ENCODE measurements around the gene NTN5. TPM values are rescaled to one million over a fixed set of nuclear protein-coding genes. Genes with fewer than 3 reads are reported as not detected.

The NTN5 gene
- total RNA-seq, 1 donor from 2014 or later, result 0.71 TPM

DNA sequence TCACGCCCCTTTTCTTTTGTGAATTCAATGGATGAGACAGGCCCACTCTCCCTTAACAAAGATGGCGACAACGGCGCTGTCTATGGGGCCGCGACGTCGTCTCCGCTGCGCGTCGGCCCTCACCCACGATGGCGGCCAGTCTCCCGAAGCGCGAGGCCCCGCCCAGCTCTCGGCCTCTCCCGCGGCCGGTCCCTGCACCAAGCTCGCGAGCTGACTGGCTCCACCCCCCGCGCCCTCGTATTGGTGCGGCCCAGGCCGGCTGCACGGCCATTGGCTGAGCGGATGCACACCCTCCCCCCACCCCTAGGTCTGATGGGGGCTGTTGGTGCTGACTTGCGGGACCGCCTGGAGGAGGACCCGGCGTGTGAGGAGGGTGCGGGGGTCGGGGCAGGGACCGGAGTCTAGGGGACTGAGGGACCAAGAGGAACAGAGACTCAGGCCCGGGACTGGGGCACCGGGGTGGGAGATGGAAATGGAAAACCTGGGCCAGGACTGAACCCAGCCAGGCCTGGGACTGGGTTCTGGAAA is 48.7 kb downstream of the NTN5 start:
- CTCF ChIA-PET, result interaction anchor here (0.9 kb wide), 1 partner anchor 15 kb away, joined by 4 read pairs; no protein-coding TSS in a partner anchor
- H3K9me3 Mint-ChIP-seq, result no peaks in the 10 kb centered on the region
- intact Hi-C loops (cut with micrococcal nuclease), result loop anchor here (1.0 kb wide), 1 partner anchor 10 kb away; no protein-coding TSS in a partner anchor
- POLR2A ChIA-PET, result interaction anchor here (0.5 to 3.5 kb wide), 14 partner anchors 8 to 1907 kb away, joined by 3 to 53 read pairs (median 3); partner anchors contain the start of genes CA11, DBP and PRKD2
- H3K36me3 Mint-ChIP-seq (ENCODE audit: low read depth), result peaks cover 32% of the 10 kb centered on the region
- H3K27ac Mint-ChIP-seq, result peak overlapping the region; percentile 90
- DNase-seq (peak; percentile 95), ATAC-seq (ENCODE audit: low read depth) (peak; percentile 80)
- no peaks in the 10 kb centered on the region for H3K27me3 Mint-ChIP-seq
- H3K4me3 Mint-ChIP-seq, result peak overlapping the region; percentile 86
- H3K4me1 Mint-ChIP-seq, result peaks cover 44% of the 10 kb centered on the region
- TF ChIP-seq, protein P1, sequence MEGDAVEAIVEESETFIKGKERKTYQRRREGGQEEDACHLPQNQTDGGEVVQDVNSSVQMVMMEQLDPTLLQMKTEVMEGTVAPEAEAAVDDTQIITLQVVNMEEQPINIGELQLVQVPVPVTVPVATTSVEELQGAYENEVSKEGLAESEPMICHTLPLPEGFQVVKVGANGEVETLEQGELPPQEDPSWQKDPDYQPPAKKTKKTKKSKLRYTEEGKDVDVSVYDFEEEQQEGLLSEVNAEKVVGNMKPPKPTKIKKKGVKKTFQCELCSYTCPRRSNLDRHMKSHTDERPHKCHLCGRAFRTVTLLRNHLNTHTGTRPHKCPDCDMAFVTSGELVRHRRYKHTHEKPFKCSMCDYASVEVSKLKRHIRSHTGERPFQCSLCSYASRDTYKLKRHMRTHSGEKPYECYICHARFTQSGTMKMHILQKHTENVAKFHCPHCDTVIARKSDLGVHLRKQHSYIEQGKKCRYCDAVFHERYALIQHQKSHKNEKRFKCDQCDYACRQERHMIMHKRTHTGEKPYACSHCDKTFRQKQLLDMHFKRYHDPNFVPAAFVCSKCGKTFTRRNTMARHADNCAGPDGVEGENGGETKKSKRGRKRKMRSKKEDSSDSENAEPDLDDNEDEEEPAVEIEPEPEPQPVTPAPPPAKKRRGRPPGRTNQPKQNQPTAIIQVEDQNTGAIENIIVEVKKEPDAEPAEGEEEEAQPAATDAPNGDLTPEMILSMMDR (IDR thresholded peaks at IDR 0.05), result no peak

DNA sequence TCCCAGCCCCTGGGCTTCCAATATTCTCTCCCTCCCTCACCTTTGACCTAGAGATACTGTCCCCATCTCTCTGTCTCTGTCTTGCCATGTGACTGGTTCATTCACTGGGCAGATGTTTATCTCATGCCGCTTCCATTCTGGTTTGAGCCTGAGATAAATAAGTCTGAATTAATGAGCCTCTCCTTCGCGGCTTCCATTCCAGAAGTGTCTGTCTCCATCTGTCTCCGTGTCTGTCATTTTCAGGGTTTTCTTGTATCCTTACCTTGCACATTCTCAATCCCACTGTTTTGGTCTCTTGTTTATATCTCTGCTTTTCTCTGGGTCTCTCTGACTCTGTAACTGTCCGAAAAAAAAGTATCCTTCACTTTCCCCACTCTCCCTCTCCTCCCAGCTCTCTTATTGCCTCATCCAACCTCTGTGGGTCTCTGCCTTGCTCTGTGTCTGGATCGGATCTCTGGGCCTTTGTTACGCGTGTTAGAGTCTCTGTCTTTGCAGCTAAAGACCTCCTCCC is 49.2 kb downstream of the NTN5 start:
- Mint-ChIP-seq H3K4me3 (peak overlapping the region; percentile 86), H3K9me3 (no peaks in the 10 kb centered on the region), H3K36me3 (ENCODE audit: low read depth) (peaks cover 33% of the 10 kb centered on the region), H3K4me1 (peaks cover 45% of the 10 kb centered on the region), H3K27ac (peak overlapping the region; percentile 90), H3K27me3 (no peaks in the 10 kb centered on the region)
- POLR2A ChIA-PET, result interaction anchor here (0.6 to 3.5 kb wide), 9 partner anchors 10 to 394 kb away, joined by 3 to 53 read pairs (median 4); partner anchors contain the start of genes CA11 and DBP
- DNase-seq (no peak), ATAC-seq (ENCODE audit: low read depth) (no peak)
- CTCF ChIA-PET, result interaction anchor here (0.9 kb wide), 1 partner anchor 15 kb away, joined by 4 read pairs; no protein-coding TSS in a partner anchor
- TF ChIP-seq, protein P1 (IDR thresholded peaks at IDR 0.05), result no peak
- intact Hi-C loops (cut with micrococcal nuclease), result loop anchor here (1.0 kb wide), 1 partner anchor 11 kb away; no protein-coding TSS in a partner anchor

DNA sequence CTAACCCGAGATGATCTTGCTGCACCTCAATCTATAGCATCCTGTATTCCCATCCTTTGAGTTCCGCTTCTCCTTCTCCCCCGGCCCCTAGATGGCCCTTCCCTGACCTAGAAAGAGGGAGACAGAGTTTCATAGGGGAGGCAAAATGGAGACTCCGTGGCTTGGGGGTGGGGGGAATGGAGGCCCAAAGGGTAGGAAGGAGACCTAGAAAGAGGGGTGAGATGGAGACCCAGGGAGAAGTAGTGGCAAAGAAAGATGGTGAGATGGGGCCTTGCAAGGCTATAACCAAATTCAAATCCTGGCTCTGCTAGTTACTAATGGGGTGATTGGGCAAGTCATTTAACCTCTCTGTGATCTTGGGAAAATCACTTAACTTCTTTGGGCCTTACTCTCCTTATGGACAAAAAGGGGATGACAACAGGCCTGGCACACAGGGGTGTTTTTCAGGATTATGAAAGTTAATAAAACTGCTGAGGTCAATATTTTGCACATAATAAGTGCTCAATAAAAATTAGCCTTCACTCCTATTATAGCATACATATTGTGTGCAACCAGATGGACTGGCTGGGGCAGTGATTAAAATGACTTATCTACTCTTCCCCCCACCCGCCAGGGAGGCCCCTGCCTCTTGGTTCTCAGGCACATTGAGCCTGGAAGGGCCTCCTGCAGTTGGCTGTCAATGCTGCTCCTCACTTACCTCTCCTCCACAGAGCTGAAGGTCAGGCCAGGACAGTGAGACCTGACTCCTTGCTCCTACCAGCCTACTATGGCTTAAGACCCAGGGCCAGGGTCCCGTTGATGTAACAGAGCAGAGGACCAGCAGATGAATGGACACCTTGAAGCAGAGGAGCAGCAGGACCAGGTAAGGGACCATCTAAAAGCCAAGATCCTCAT is 52.9 kb downstream of the NTN5 start:
- intact Hi-C loops (cut with micrococcal nuclease), result loop anchor here (1.0 to 2.0 kb wide), 8 partner anchors 12 to 287 kb away; partner anchors contain the start of genes CA11, DBP, GRWD1 and SYNGR4
- POLR2A ChIA-PET, result interaction anchor here (0.6 to 2.8 kb wide), 37 partner anchors 8 to 1020 kb away, joined by 3 to 67 read pairs (median 4); partner anchors contain the start of genes CA11, DBP, EMP3 and GYS1
- H3K4me1 Mint-ChIP-seq, result peaks cover 62% of the 10 kb centered on the region
- CTCF ChIA-PET, result interaction anchor here (0.6 to 3.2 kb wide), 7 partner anchors 11 to 299 kb away, joined by 3 to 13 read pairs (median 4); partner anchors contain the start of genes CA11 and GRWD1
- DNase-seq (no peak), ATAC-seq (ENCODE audit: low read depth) (no peak)
- no peaks in the 10 kb centered on the region for H3K27me3 Mint-ChIP-seq
- no peaks in the 10 kb centered on the region for H3K9me3 Mint-ChIP-seq
- H3K4me3 Mint-ChIP-seq, result peak overlapping the region; percentile 98
- H3K27ac Mint-ChIP-seq, result peak overlapping the region; percentile 97
- TF ChIP-seq, protein P1 (IDR thresholded peaks at IDR 0.05), result no peak
- H3K36me3 Mint-ChIP-seq (ENCODE audit: low read depth), result peaks cover 63% of the 10 kb centered on the region

DNA sequence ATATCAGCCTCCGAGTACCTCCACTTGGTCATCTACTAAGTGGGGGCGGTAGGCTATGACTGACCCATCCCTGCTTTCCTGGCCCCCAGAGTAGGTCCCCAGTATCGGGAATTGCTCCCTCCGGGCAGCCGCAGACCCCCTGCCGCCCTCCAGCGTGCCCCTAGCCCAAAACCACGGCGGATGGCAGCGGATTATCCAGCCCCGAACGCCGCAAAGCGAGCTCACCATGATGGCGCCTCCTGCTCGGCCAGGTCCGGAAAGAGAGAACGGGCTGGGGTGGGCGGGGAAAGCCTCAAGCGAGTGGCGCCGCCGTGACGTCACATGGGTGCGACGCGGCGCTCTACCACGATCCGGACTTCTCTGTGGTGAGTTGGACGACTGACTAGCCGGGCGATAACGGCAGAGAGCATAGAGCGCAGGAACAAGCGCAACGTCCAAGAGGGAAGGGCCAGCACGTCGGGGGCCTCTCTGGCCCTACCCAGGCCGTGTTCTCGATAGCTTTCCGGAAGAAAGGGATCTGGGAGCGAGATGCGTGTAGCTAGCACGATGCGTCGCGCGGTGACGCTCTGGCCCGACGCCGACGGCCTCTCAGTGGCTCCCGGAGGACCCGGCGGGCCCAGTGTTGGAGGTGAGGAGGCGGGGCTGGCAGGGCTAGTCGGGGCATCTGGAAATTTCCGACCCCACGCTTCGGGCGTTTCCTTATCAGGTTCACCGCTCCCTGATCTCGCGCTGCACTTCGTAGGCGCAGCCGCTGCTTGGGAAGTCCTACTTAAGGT is 53.7 kb downstream of the NTN5 start, which contains the start of the genes RPL18 and SPHK2:
TSS of gene RPL18 (minus strand) at position 263 of the 776 bp plus-strand sequence. CDS start at position 228, 35 bp downstream.
TSS of gene SPHK2 (plus strand) at position 591 of the 776 bp plus-strand sequence. CDS start 1,009 bp downstream, outside the sequence.
- peaks cover 56% of the 10 kb centered on the region for H3K4me1 Mint-ChIP-seq
- POLR2A ChIA-PET, result interaction anchor here (0.5 to 2.8 kb wide), 48 partner anchors 9 to 1310 kb away, joined by 3 to 67 read pairs (median 4); partner anchors contain the start of genes ATF5, CA11, DBP and EMP3
- H3K36me3 Mint-ChIP-seq (ENCODE audit: low read depth), result peaks cover 66% of the 10 kb centered on the region
- H3K27me3 Mint-ChIP-seq, result no peaks in the 10 kb centered on the region
- no peaks in the 10 kb centered on the region for H3K9me3 Mint-ChIP-seq
- DNase-seq, result peak; percentile 93
- ATAC-seq (ENCODE audit: low read depth), result peak; percentile 81
- peak within 1 kb of the TSS; percentile 98 for H3K4me3 Mint-ChIP-seq
- intact Hi-C loops (cut with micrococcal nuclease), result loop anchor here (1.0 to 2.0 kb wide), 8 partner anchors 11 to 286 kb away; partner anchors contain the start of genes CA11, DBP, GRWD1 and SYNGR4
- CTCF ChIA-PET, result interaction anchor here (0.5 to 3.2 kb wide), 7 partner anchors 10 to 298 kb away, joined by 3 to 13 read pairs (median 4); partner anchors contain the start of genes CA11 and GRWD1
- peak within 1 kb of the TSS; percentile 97 for H3K27ac Mint-ChIP-seq
- TF ChIP-seq, protein P1 (IDR thresholded peaks at IDR 0.05), result no peak
